ENCODE data around the gene ZNF593.

The ZNF593 gene

DNA sequence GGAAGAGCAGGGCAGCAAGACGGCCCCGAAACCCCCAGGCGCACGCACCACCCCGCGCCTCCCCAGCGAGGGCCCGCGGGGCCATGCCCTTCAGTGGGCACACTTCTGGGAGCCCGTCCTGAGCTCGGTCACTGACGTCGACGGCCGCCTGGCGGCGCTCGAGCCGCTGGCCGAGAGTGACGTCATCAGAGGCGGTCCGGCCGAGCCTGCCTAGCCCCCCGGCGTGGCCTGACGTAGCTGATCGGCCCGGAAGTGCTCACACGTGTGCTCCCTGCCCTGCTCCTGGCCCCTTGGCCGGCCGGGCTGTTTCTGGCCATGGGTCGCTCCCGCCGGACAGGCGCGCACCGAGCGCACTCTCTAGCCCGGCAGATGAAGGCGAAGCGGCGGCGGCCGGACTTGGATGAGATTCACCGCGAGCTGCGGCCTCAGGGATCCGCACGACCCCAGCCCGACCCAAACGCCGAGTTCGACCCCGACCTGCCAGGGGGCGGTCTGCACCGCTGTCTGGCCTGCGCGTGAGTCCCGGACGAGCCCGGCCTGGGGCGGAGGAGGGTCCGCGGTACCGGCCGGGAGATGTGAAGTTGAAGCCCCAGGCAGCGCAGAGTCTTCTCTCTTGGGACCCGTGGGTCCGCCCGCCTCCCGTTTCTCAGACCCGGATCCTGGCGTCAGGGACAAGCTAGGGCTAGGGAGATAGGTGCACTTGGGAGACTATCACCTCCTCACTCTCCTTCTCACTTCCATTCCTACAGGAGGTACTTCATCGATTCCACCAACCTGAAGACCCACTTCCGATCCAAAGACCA, at the start of gene ZNF593:
Gene ZNF593, plus strand, starts transcription at position 240 of the 803 bp plus-strand sequence. Its CDS starts 76 bp downstream, at position 316.
- DNase-seq: peak; percentile 97

- no peak for DNase-seq
Measured at GRCh38 chr1:26121854-26122773, 47.6 kb upstream of the ZNF593 start.

- DNase-seq: no peak
Measured at GRCh38 chr1:26122988-26123973, 46.4 kb upstream of the ZNF593 start.

DNA sequence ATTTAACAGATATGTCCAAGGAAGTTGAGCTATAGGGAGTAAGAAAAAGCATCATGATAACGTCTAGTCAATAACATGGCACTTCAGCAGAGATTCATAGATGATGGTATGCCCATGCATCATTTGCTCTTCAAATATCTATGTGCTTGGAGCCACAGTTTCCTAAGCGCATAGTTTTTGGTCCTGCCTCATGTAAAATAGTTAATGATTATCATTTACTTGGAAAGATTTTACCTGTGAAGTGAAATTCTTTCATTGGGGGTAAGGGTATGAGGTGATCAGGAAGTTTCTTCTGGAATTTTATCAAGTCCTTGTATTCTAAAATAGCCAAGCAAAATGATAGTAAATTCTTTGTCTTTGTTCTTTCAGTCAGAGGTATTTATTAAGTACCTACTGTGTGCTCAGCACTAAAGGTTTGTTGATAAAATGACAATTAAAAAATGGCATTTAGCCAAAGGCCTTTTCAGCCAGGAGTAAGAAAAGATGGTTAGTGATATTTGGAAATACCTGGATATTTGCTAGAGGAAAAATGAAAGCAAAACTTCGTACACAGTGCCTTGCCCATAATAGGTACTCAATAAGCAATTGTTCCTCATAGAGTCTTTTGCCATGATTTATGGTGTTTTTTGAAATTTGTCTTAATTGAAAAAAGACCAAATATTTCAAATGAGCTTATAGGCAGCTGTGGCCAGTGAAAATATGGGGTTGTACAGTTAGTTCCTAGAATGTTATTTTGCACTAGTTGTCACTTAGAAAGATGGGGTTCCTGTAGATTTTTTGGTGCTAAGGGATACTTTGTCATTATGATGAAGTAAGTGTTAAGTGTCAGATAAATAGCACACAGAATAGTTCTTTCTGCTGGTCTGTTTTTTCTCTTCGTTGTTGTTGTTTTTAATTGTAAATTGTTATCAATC, 45.0 kb upstream of the ZNF593 start:
- DNase-seq: no peak

DNA sequence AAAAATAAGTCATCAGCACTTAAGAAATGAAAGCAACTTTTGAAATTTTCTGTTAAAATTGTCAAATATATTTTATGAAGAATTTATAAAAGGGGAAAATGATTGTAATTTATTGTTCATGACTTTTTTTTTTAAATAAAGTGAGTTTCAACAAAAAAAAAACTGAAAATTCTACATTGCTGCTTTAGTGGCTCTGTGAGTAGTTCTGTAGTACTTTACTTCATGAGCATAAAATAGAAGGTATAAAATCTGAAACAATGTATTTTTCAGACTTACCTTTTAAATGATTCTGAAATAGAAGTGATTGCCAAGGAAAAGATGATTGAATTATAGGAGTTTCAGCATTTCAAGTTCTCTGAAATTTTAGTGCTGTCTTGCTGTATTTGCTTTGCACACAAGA, 44.3 kb upstream of the ZNF593 start:
- no peak for DNase-seq

DNA sequence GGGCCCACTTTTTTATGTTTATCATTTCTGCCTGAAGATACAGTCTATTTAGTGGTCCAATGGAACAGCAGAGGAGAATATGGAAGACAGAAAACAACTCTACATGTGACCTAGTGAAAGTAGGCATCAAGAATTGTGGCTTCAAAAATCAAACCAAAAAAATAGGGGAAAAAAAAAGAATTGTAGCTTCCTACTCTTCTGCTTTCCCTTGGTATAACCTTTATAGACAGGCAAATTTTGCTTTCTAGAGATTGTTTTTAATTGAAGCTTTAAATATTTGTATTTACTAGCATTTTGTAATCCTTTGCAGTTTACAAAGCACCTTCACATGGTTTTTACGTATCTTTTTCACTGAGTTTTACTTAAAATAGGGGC, 43.8 kb upstream of the ZNF593 start:
- no peak for DNase-seq

DNA sequence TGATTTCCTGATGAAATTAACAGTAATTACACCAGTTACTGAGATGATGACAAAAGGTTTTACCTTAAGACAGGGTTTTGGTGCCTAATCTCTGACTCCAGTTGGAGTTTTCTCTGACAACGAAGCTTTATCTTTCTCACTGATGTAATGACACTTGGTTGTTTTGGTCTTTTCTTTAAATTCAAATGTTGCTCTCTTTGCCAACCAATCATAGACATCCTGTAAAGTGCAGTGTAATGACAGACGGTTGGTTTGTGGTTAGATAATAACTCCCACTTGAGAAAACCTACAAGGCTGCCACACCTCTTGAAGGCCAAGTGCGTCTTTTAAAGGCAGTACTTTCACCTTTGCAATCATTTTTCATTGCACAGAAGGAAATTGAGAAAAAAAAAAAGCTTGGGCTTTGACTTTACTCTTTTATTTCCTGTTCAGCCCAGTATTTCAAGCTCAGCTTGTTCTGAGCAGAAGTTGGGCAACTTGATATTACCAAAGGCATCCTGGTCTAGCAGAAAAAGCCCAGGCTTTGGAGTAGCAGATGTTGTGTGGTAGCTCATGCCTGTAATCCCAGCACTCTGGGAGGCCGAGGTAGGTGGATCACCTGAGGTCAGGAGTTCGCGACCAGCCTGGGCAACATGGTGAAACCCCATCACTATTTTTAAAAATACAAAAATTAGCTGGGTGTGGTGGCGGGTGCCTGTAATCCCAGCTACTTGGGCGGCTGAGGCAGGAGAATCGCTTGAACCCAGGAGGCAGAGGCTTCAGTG, 43.2 kb upstream of the ZNF593 start:
- peak; percentile 90 for DNase-seq

- DNase-seq: no peak
Measured at GRCh38 chr1:26127235-26128163, 42.2 kb upstream of the ZNF593 start.

DNA sequence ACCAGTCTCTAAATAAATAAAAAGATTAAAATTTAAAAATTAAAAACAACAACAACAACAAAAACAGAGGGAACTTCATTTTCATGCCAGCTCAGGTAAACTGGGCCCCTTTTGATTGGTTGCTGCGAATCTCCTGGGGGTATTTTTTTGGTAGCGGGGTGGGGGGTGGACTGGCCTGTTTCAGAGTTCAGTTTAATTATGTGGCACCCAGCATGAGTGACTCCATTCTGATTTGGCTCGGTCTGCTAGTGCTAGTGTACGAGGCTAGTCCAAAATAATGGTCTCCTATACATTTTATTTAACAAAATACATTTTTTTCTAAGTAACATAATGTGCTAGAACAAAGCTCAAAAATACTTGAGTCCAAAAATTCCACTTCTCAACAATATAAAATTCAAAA, 39.9 kb upstream of the ZNF593 start:
- DNase-seq: no peak

- DNase-seq: no peak
Measured at GRCh38 chr1:26130695-26131094, 39.0 kb upstream of the ZNF593 start.

- no peak for DNase-seq
Measured at GRCh38 chr1:26132128-26132833, 37.4 kb upstream of the ZNF593 start.

DNA sequence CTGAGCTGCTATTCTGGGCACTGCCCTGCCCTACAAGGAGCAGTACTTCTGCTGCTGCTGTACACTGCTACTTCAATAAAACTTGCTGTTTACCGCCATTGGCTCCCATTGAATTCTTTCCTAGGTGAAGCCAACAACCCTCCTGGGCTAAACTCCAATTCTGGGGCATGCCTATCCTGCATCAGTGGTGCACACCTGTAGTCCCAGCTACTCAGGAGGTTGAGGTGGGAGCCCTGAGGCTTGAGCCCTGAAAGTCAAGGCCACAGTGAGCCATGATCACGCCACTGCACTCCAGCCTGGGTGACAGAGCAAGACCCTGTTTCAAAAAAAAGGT, 36.9 kb upstream of the ZNF593 start:
- no peak for DNase-seq

DNA sequence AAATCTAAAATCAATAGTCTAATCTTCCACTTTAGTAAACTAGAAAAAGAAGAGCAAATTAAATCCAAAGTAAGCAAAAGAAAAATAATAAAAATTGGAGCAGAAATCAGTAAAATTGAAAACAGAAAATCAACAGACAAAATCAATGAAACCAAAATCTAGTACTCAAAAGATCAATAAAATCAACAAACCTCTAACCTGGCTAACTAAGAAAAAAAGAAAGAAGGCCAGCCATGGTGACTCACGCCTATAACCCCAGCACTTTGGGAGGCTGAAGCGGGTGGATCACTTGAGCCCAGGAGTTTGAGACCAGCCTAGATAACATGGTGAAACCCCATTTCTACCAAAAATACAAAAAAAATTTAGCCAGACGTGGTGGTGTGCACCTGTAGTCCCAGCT, 35.2 kb upstream of the ZNF593 start:
- no peak for DNase-seq

DNA sequence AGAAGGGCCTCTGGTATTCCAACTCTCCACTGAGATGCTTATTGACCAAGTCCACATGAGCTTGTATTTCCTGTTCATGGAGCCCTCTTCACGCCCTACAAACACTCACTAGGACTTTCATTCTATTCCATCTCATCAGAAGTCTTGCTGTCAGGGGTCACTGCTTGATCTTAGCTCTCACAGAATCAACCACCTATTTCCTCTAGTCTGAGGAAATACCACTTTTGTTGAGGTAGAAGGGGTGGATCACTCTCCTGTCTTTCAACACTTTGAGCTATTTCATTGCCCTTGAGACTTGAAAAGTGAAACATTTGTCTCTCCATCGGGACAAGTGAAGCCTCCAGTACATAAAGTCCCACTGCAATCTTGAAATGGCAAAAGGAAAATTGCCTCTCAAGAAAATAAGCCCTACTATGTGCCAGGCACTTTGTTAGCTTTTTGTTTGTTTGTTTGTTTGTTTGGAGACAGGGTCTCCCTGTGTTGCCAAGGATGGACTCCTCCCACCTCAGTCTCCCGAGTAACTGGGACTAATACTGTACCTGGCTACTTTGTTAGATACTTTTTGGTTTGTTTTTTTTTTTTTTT, 30.6 kb upstream of the ZNF593 start:
- no peak for DNase-seq

DNA sequence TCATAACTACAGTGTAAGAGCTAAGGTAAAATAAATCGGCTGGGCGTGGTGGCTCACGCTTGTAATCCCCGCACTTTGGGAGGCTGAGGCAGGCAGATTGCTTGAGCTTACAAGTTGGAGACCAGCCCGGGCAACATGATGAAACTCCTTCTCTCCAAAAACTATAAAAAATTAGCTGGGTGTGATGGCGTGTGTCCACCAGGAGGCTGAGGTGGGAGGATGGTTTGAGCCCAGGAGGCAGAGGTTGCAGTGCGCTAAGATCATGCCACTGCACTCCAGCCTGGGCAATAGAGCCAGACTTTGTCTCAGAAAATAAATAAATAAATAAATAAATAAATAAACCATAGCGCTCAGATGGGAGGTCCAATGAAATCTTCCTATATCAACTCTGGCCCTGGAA, 27.5 kb upstream of the ZNF593 start:
- DNase-seq: no peak

DNA sequence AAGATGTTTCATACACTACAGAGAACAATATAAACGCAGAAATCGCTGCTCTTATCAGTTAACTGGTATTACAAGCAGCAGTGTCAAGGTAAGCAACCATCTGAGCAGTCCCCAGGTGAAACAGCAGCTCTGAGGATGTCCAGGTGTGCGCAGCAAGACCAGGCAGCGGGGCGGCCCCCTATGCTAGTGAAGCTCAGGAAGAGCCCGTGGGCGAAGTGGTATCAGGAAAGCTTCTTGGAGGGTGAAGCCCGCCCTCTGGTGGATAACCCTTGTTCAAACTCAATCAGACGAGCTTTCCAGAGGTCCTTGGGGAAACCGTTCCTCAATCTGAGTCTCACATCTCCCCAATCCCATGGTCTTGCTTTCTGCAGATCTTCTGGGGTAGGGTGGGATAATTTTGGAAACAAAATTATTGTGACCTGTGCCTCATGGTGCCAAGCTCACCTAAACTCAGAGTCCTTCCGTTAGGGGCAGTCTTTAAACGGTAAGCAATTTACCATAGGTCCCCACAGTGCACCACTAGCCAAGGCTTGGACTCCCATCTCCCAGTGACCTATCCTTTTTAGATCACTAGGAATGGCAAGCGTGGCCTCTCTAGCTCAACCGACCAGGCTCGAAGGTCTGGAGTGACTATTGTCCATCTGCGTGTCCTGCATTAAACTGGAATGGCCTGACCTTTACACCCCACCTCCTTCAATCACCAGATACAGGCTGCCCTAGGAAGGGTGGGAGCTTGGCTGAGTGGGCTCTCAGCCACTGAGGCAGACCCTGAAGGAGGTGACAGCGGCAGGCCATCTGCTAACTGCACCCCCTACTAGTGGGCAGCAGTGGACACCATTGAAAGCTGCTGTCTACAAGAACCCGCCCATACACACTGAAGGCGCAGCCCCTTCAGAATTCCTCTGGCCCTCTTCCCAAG, 24.4 kb upstream of the ZNF593 start:
- DNase-seq: peak; percentile 90

- no peak for DNase-seq
Measured at GRCh38 chr1:26145960-26146294, 23.8 kb upstream of the ZNF593 start.

DNA sequence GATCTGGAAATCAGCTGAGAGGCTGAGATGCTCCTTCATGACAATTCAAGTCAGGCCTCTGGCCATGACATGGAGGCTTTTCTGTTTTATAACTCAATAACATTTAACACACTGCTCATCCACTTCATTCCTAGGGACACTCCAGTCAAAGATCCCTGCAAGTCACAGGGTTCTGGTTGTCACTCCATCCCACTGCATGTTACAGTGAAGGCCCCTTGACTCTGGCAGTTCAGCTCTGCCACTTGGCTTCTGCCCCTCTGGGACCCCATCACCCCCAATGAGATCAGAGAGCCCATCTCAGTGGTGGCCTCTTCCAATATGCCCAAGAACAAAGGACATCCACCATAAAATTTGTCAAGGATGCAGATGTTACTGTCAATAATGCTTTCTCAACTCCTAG, 20.8 kb upstream of the ZNF593 start:
- no peak for DNase-seq

Data from RPMI8226 (cell line).